Body of pancreas (tissue), 4 donors: ENCODE measurements around the gene COG3. TPM values are rescaled to one million over a fixed set of nuclear protein-coding genes. Genes with fewer than 3 reads are reported as not detected.

Source experiments
- ATAC-seq: fragments of 150-250 bp; one replicate; pipeline ENCODE4 v1.9.1; 2016
- DNase-seq, 4 donors: peaks; one replicate each; pipeline ENCODE4 v3.0.0-alpha.2; 2019
- H3K27ac ChIP-seq, 4 donors: fragments of 200-600 bp; sonication (generic); 1 replicate in 3 of 4; 2 replicates in 1 of 4; pipeline versions ENCODE4 v1.5.1 to v1.6.1; 2016 to 2019; ENCODE audit warnings: mild to moderate bottlenecking in 1 of 4, mixed read lengths in 1 of 4, moderate library complexity in 1 of 4
- H3K27me3 ChIP-seq, 2 donors: fragments of 200-600 bp; sonication (generic); one replicate each; pipeline ENCODE4 v1.6.0; 2016; ENCODE audit warnings: mild to moderate bottlenecking in 1 of 2
- H3K36me3 ChIP-seq, 2 donors: fragments of 200-600 bp; sonication (generic); replicated peaks in 1 of 2; 2 replicates each; pipeline ENCODE4 v1.5.1; 2016; ENCODE audit warnings: low read depth in 2 of 2; ENCODE audit not compliant: insufficient read depth in 1 of 2
- H3K4me1 ChIP-seq: fragments of 200-600 bp; sonication (generic); one replicate; pipeline ENCODE4 v1.6.0; 2016
- H3K4me3 ChIP-seq, 2 donors: fragments of 200-600 bp; sonication (generic); 1 replicate in 1 of 2; 2 replicates in 1 of 2; pipeline ENCODE4 v1.5.1; 2016 to 2019
- H3K9me3 ChIP-seq, 3 donors: fragments of 200-600 bp; sonication (generic); 1 replicate in 2 of 3; 2 replicates in 1 of 3; pipeline ENCODE4 v1.5.1; 2016
- POLR2A ChIP-seq, 3 donors: fragments of 450-650 bp; IDR thresholded peaks; one replicate each; pipeline ENCODE4 v1.6.1; 2016; ENCODE audit warnings: antibody characterized with exemption in 3 of 3, mild to moderate bottlenecking in 2 of 3
- WGBS, 2 donors: methylation state at CpG; one replicate each; pipeline ENCODE4 v1.1.5; 2017; 5-methylcytosine and 5-hydroxymethylcytosine counted together
- intact Hi-C: fragments of 100-400 bp; cut with DNase I; formaldehyde crosslinking; loops from one replicate; pipeline ENCODE4 v1.15.1; 2023
- total RNA-seq, 2 donors: library from RNA; depleted of rRNA; stranded (reverse); fragments of >200 nt; gene quantifications; one replicate each; pipeline ENCODE4 v1.1.0, GENCODE V29; 2016
- TF ChIP-seq, protein P1 (sequence below), 7 experiments: fragments of 450-650 bp in 4 of 7; fragments of 200-600 bp in 3 of 7; sonication (generic) in 3 of 7; IDR thresholded peaks; one replicate each; pipeline ENCODE4 v1.5.1; 2016 to 2019; ENCODE audit warnings: antibody characterized with exemption in 7 of 7

COG3 gene
- total RNA-seq, 2 donors from 2014 or later, result 49.0 to 52.7 TPM

- Histone ChIP-seq H3K27ac (no peak overlapping the region), H3K36me3 (no peaks in the 10 kb centered on the region), H3K4me1 (no peaks in the 10 kb centered on the region), H3K4me3 (no peak overlapping the region), H3K27me3 (no peaks in the 10 kb centered on the region), H3K9me3 (no peaks in the 10 kb centered on the region)
- DNase-seq (no peak), ATAC-seq (no peak)
- intact Hi-C loops, result no loop called here
- TF ChIP-seq POLR2A (IDR thresholded peaks at IDR 0.05), result no peak
- TF ChIP-seq, protein P1, sequence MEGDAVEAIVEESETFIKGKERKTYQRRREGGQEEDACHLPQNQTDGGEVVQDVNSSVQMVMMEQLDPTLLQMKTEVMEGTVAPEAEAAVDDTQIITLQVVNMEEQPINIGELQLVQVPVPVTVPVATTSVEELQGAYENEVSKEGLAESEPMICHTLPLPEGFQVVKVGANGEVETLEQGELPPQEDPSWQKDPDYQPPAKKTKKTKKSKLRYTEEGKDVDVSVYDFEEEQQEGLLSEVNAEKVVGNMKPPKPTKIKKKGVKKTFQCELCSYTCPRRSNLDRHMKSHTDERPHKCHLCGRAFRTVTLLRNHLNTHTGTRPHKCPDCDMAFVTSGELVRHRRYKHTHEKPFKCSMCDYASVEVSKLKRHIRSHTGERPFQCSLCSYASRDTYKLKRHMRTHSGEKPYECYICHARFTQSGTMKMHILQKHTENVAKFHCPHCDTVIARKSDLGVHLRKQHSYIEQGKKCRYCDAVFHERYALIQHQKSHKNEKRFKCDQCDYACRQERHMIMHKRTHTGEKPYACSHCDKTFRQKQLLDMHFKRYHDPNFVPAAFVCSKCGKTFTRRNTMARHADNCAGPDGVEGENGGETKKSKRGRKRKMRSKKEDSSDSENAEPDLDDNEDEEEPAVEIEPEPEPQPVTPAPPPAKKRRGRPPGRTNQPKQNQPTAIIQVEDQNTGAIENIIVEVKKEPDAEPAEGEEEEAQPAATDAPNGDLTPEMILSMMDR (IDR thresholded peaks at IDR 0.05), result no peak
Measured at GRCh38 chr13:45565331-45565730, 100.6 kb downstream of the COG3 start.

- Histone ChIP-seq H3K4me1 (no peaks in the 10 kb centered on the region), H3K27ac (no peak overlapping the region), H3K27me3 (no peaks in the 10 kb centered on the region), H3K4me3 (no peak overlapping the region), H3K36me3 (no peaks in the 10 kb centered on the region), H3K9me3 (no peaks in the 10 kb centered on the region)
- intact Hi-C loops, result no loop called here
- no peak for TF ChIP-seq POLR2A (IDR thresholded peaks at IDR 0.05)
- TF ChIP-seq, protein P1 (IDR thresholded peaks at IDR 0.05), result no peak
- 75 to 78% methylated on average over 16 of the region's 16 CpGs for WGBS, 2 donors
- DNase-seq (no peak), ATAC-seq (no peak)
Measured at GRCh38 chr13:45575146-45575829, 110.5 kb downstream of the COG3 start.

DNA sequence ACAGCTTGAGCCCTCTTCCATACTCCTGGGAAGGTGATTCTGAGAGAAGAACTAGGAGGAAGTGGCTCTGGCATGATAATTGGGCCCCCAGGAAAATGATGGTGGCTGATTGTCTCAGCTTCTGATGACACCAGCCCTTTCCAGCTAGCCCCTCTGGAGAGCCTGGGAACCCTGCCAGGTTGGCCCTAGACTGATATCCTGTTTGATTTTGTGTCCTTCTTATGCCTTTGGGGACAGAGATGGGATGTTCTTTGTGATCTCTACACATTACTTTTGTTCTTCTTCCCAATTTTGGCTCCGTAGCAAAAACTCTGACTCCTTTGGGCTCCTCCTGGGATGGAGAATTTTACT is 111.1 kb downstream of the COG3 start:
- no peaks in the 10 kb centered on the region for H3K4me1 ChIP-seq
- no peak for ATAC-seq
- intact Hi-C loops, result no loop called here
- no peak overlapping the region for H3K27ac ChIP-seq
- TF ChIP-seq POLR2A (IDR thresholded peaks at IDR 0.05), result no peak
- TF ChIP-seq, protein P1 (IDR thresholded peaks at IDR 0.05), result no peak
- no peaks in the 10 kb centered on the region for H3K27me3 ChIP-seq
- H3K4me3 ChIP-seq, result no peak overlapping the region
- DNase-seq, result no peak
- H3K9me3 ChIP-seq, result no peaks in the 10 kb centered on the region
- 57 to 60% methylated on average over 1 of the region's 1 CpG for WGBS, 2 donors
- no peaks in the 10 kb centered on the region for H3K36me3 ChIP-seq

DNA sequence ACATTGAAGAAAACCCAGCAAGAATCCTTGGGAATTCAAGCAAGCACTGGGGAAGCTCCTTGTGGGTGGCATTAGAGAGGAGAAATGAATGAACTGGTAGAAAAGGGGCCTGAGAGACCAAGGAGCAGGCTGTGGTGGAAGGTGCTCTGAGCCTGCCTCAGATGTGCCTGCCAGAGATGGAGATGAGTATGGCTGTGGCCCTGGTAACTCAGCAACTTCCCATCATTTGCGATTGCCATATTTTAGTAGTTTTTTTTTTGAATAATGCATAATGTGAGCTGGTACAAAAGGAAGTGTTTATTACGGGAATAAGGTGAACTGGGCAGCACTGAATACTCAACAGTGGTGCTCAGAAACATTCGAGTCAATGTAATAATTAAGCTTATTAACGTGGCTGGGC is 111.7 kb downstream of the COG3 start:
- Histone ChIP-seq H3K27me3 (no peaks in the 10 kb centered on the region), H3K36me3 (no peaks in the 10 kb centered on the region), H3K9me3 (no peaks in the 10 kb centered on the region), H3K4me1 (no peaks in the 10 kb centered on the region), H3K4me3 (no peak overlapping the region), H3K27ac (no peak overlapping the region)
- ATAC-seq, result no peak
- 43 to 46% methylated on average over 4 of the region's 4 CpGs for WGBS, 2 donors
- TF ChIP-seq, protein P1 (IDR thresholded peaks at IDR 0.05), result no peak
- no peak for TF ChIP-seq POLR2A (IDR thresholded peaks at IDR 0.05)
- intact Hi-C loops, result no loop called here
- DNase-seq, result no peak

DNA sequence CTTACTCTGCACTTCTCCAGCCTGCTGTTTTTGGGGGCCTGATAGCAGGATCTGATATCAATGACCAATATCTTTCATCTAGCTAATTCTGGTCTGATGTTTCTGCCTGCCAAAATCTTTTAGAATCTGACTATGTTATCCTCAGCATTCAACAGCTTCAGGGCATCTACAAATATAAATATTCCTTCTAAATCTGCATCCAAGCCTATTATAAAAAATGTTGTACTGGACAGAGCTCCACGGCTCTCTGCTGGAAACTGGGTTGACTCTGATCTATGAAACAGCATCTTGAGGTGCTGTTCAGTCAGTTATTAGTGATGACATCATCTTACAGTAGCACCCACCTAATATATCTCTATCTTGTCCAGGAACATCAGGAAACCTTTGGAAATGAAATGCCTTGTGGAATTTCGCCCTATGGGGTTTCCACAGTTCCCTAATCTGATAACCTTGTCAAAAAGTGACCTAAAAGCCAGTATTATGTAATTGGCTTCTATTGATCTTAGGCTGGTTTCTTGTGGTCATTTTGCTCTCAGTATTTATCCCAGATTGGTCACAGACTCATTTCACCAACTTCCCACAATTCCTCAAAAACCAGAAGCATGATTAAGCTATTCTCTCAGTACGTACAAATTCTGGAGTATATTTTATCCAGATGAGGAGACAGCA is 117.8 kb downstream of the COG3 start:
- Histone ChIP-seq H3K9me3 (no peaks in the 10 kb centered on the region), H3K27ac (no peak overlapping the region), H3K27me3 (no peaks in the 10 kb centered on the region)

More for the DNA sequence above, 117.8 kb downstream of the COG3 start:
- Histone ChIP-seq H3K4me1 (no peaks in the 10 kb centered on the region), H3K36me3 (no peaks in the 10 kb centered on the region), H3K4me3 (no peak overlapping the region)
- intact Hi-C loops, result no loop called here
- 25 to 30% methylated on average over 3 of the region's 3 CpGs for WGBS, 2 donors
- ATAC-seq (no peak), DNase-seq (no peak)
- TF ChIP-seq, protein P1 (IDR thresholded peaks at IDR 0.05), result no peak
- TF ChIP-seq POLR2A (IDR thresholded peaks at IDR 0.05), result no peak
